ENCODE measurements around the gene DUOXA1.

DUOXA1 gene

GRCh38 chr15:45122719-45123118 is 7.0 kb downstream of the DUOXA1 start:
- H3K4me3 ChIP-seq (ENCODE audit: low read depth, low read length) = no peak overlapping the region
- DNase-seq (ENCODE audit: low read depth) = no peak
- no peak for TF ChIP-seq CTCF (IDR thresholded peaks at IDR 0.05; ENCODE audit: low read depth, low read length, missing control alignments)

- DNase-seq (ENCODE audit: low read depth) = no peak
- no peak overlapping the region for H3K4me3 ChIP-seq (ENCODE audit: low read depth, low read length)
- no peak for TF ChIP-seq CTCF (IDR thresholded peaks at IDR 0.05; ENCODE audit: low read depth, low read length, missing control alignments)
These were observed 7.8 kb downstream of the DUOXA1 start for GRCh38 chr15:45121706-45122417.

GRCh38 chr15:45121020-45121419 is 8.7 kb downstream of the DUOXA1 start:
- no peak overlapping the region for H3K4me3 ChIP-seq (ENCODE audit: low read depth, low read length)
- DNase-seq (ENCODE audit: low read depth) = no peak
- TF ChIP-seq CTCF (IDR thresholded peaks at IDR 0.05; ENCODE audit: low read depth, low read length, missing control alignments) = no peak

GRCh38 chr15:45120081-45120972 is 9.4 kb downstream of the DUOXA1 start:
- no peak overlapping the region for H3K4me3 ChIP-seq (ENCODE audit: low read depth, low read length)
- TF ChIP-seq CTCF (IDR thresholded peaks at IDR 0.05; ENCODE audit: low read depth, low read length, missing control alignments) = no peak
- no peak for DNase-seq (ENCODE audit: low read depth)

GRCh38 chr15:45118996-45119395 is 10.7 kb downstream of the DUOXA1 start:
- no peak for TF ChIP-seq CTCF (IDR thresholded peaks at IDR 0.05; ENCODE audit: low read depth, low read length, missing control alignments)
- H3K4me3 ChIP-seq (ENCODE audit: low read depth, low read length) = no peak overlapping the region
- no peak for DNase-seq (ENCODE audit: low read depth)

- peak; percentile 99 for TF ChIP-seq CTCF (IDR thresholded peaks at IDR 0.05; ENCODE audit: low read depth, low read length, missing control alignments)
- peak; percentile 53 for DNase-seq (ENCODE audit: low read depth)
- H3K4me3 ChIP-seq (ENCODE audit: low read depth, low read length) = no peak overlapping the region
These were observed 11.5 kb downstream of the DUOXA1 start for GRCh38 chr15:45118131-45118588.
